Measurements from ENCODE around the gene SNRNP25. TPM values are rescaled to one million over a fixed set of nuclear protein-coding genes. Genes with fewer than 3 reads are reported as not detected.

SNRNP25 gene
- total and polyA plus RNA-seq, 3 experiments from 2014 or later = 16.3 to 110 (median 108) TPM

- POLR2A ChIA-PET = no interaction called here
- Mint-ChIP-seq H3K4me3 (peak overlapping the region in 1 of 7 donors; percentile 30), H3K36me3 (no peaks in the 10 kb centered on the region), H3K4me1 (peaks cover 3 to 13% (median 4%) of the 10 kb centered on the region in 3 donors), H3K9me3 (no peaks in the 10 kb centered on the region), H3K27me3 (peaks cover 12 to 22% of the 10 kb centered on the region in 2 donors), H3K27ac (no peak overlapping the region)
- no peaks in the 10 kb centered on the region for H3K36me3 ChIP-seq (ENCODE audit: insufficient read depth, low read length)
- no peak overlapping the region for H3K27ac ChIP-seq (ENCODE audit: low read depth, low read length)
- DNase-seq = no peak
- H3K4me1 ChIP-seq (ENCODE audit: insufficient read depth, low read length) = peaks cover 4% of the 10 kb centered on the region
- H3K9me3 ChIP-seq (ENCODE audit: low read length) = no peaks in the 10 kb centered on the region
- no peak overlapping the region for H3K4me3 ChIP-seq (ENCODE audit: low read length)
- peaks cover 5% of the 10 kb centered on the region for H3K27me3 ChIP-seq (ENCODE audit: insufficient read depth, low read length, poor library complexity, severe bottlenecking)
- CTCF ChIA-PET = interaction anchor here (7.8 to 9.2 kb wide), 2 partner anchors 27 to 28 kb away, joined by 59 to 201 read pairs; no protein-coding TSS in a partner anchor
These were observed 14.5 kb downstream of the SNRNP25 start for GRCh38 chr16:67884-68789.

GRCh38 chr16:69181-69580, 15.6 kb downstream of the SNRNP25 start:
- Mint-ChIP-seq H3K27ac (no peak overlapping the region), H3K27me3 (peaks cover 20 to 27% of the 10 kb centered on the region in 2 donors), H3K4me3 (no peak overlapping the region), H3K4me1 (peaks cover 3 to 13% (median 5%) of the 10 kb centered on the region in 3 donors), H3K9me3 (no peaks in the 10 kb centered on the region), H3K36me3 (no peaks in the 10 kb centered on the region)
- CTCF ChIA-PET = interaction anchor here (0.6 to 7.8 kb wide), 2 partner anchors 27 to 38 kb away, joined by 3 to 59 read pairs; no protein-coding TSS in a partner anchor
- Histone ChIP-seq H3K4me3 (ENCODE audit: low read length) (no peak overlapping the region), H3K27ac (ENCODE audit: low read depth, low read length) (no peak overlapping the region), H3K27me3 (ENCODE audit: insufficient read depth, low read length, poor library complexity, severe bottlenecking) (peaks cover 15% of the 10 kb centered on the region), H3K9me3 (ENCODE audit: low read length) (no peaks in the 10 kb centered on the region), H3K4me1 (ENCODE audit: insufficient read depth, low read length) (peaks cover 4% of the 10 kb centered on the region), H3K36me3 (ENCODE audit: insufficient read depth, low read length) (no peaks in the 10 kb centered on the region)
- POLR2A ChIA-PET = no interaction called here
- no peak for DNase-seq

- H3K27me3 Mint-ChIP-seq = peaks cover 25 to 30% of the 10 kb centered on the region in 2 donors
- peaks cover 8% of the 10 kb centered on the region for H3K4me1 ChIP-seq (ENCODE audit: insufficient read depth, low read length)
- ChIA-PET POLR2A (no interaction called here), CTCF (interaction anchor here (7.8 kb wide), 1 partner anchor 25 kb away, joined by 59 read pairs; no protein-coding TSS in a partner anchor)
- no peak overlapping the region for H3K27ac ChIP-seq (ENCODE audit: low read depth, low read length)
- no peak overlapping the region for H3K27ac Mint-ChIP-seq
- DNase-seq = no peak
- H3K4me3 ChIP-seq (ENCODE audit: low read length) = no peak overlapping the region
- peaks cover 18% of the 10 kb centered on the region for H3K27me3 ChIP-seq (ENCODE audit: insufficient read depth, low read length, poor library complexity, severe bottlenecking)
- peak overlapping the region in 1 of 7 donors; percentile 39 for H3K4me3 Mint-ChIP-seq
- no peaks in the 10 kb centered on the region for H3K36me3 ChIP-seq (ENCODE audit: insufficient read depth, low read length)
- H3K36me3 Mint-ChIP-seq = no peaks in the 10 kb centered on the region
- peaks cover 6 to 14% (median 7%) of the 10 kb centered on the region in 3 donors for H3K4me1 Mint-ChIP-seq
- H3K9me3 Mint-ChIP-seq = no peaks in the 10 kb centered on the region
- H3K9me3 ChIP-seq (ENCODE audit: low read length) = no peaks in the 10 kb centered on the region
These were observed 17.5 kb downstream of the SNRNP25 start for GRCh38 chr16:71210-71539.

GRCh38 chr16:71540-72401, 18.1 kb downstream of the SNRNP25 start:
- Mint-ChIP-seq H3K36me3 (no peaks in the 10 kb centered on the region), H3K27me3 (peaks cover 25 to 30% of the 10 kb centered on the region in 2 donors), H3K9me3 (no peaks in the 10 kb centered on the region), H3K4me3 (peak overlapping the region in 2 of 7 donors; percentile 32 to 39), H3K27ac (no peak overlapping the region), H3K4me1 (peaks cover 11 to 20% (median 13%) of the 10 kb centered on the region in 3 donors)
- H3K9me3 ChIP-seq (ENCODE audit: low read length) = no peaks in the 10 kb centered on the region
- H3K36me3 ChIP-seq (ENCODE audit: insufficient read depth, low read length) = no peaks in the 10 kb centered on the region
- H3K27ac ChIP-seq (ENCODE audit: low read depth, low read length) = no peak overlapping the region
- DNase-seq = no peak
- ChIA-PET CTCF (interaction anchor here (1.0 to 7.8 kb wide), 2 partner anchors 8 to 24 kb away, joined by 3 to 59 read pairs; no protein-coding TSS in a partner anchor), POLR2A (interaction anchor here (0.8 kb wide), 1 partner anchor 19 kb away, joined by 3 read pairs; no protein-coding TSS in a partner anchor)
- H3K4me1 ChIP-seq (ENCODE audit: insufficient read depth, low read length) = peaks cover 14% of the 10 kb centered on the region
- H3K4me3 ChIP-seq (ENCODE audit: low read length) = no peak overlapping the region
- H3K27me3 ChIP-seq (ENCODE audit: insufficient read depth, low read length, poor library complexity, severe bottlenecking) = peaks cover 18% of the 10 kb centered on the region

- no peak within 1 kb of the TSS for H3K4me3 ChIP-seq (ENCODE audit: low read length)
- Mint-ChIP-seq H3K4me3 (peak within 1 kb of the TSS; percentile 6 to 89 (median 57)), H3K36me3 (peaks cover 0 to 2% (median 0%) of the 10 kb centered on the region in 3 donors), H3K27me3 (peaks cover 25 to 30% of the 10 kb centered on the region in 2 donors), H3K27ac (peak within 1 kb of the TSS in 2 of 8 donors; percentile 16 to 23), H3K9me3 (no peaks in the 10 kb centered on the region), H3K4me1 (peaks cover 13 to 26% (median 20%) of the 10 kb centered on the region in 3 donors)
- DNase-seq = no peak
- no peaks in the 10 kb centered on the region for H3K36me3 ChIP-seq (ENCODE audit: insufficient read depth, low read length)
- H3K9me3 ChIP-seq (ENCODE audit: low read length) = no peaks in the 10 kb centered on the region
- H3K27me3 ChIP-seq (ENCODE audit: insufficient read depth, low read length, poor library complexity, severe bottlenecking) = peaks cover 18% of the 10 kb centered on the region
- POLR2A ChIA-PET = interaction anchor here (0.8 kb wide), 1 partner anchor 18 kb away, joined by 3 read pairs; no protein-coding TSS in a partner anchor
- CTCF ChIA-PET = interaction anchor here (1.0 to 7.8 kb wide), 2 partner anchors 9 to 23 kb away, joined by 3 to 59 read pairs; no protein-coding TSS in a partner anchor
- no peak within 1 kb of the TSS for H3K27ac ChIP-seq (ENCODE audit: low read depth, low read length)
- peaks cover 20% of the 10 kb centered on the region for H3K4me1 ChIP-seq (ENCODE audit: insufficient read depth, low read length)
These were observed 19.2 kb downstream of the SNRNP25 start, which contains the start of gene RHBDF1 for GRCh38 chr16:72561-73548. Gene RHBDF1 (minus strand): TSS chr16:72631. CDS start chr16:65015, 7,616 bp downstream.

GRCh38 chr16:74051-74746, 20.6 kb downstream of the SNRNP25 start:
- no peak for DNase-seq
- Histone ChIP-seq H3K27me3 (ENCODE audit: insufficient read depth, low read length, poor library complexity, severe bottlenecking) (peaks cover 18% of the 10 kb centered on the region), H3K9me3 (ENCODE audit: low read length) (no peaks in the 10 kb centered on the region), H3K36me3 (ENCODE audit: insufficient read depth, low read length) (no peaks in the 10 kb centered on the region), H3K4me3 (ENCODE audit: low read length) (no peak overlapping the region), H3K4me1 (ENCODE audit: insufficient read depth, low read length) (peaks cover 25% of the 10 kb centered on the region), H3K27ac (ENCODE audit: low read depth, low read length) (no peak overlapping the region)
- Mint-ChIP-seq H3K4me3 (peak overlapping the region in 2 of 7 donors; percentile 63 to 72), H3K27me3 (peaks cover 25 to 30% of the 10 kb centered on the region in 2 donors), H3K9me3 (no peaks in the 10 kb centered on the region), H3K36me3 (peaks cover 0 to 8% (median 0%) of the 10 kb centered on the region in 3 donors), H3K27ac (no peak overlapping the region), H3K4me1 (peaks cover 18 to 34% (median 27%) of the 10 kb centered on the region in 3 donors)
- CTCF ChIA-PET = interaction anchor here (2.4 to 7.8 kb wide), 2 partner anchors 8 to 22 kb away, joined by 13 to 59 read pairs; no protein-coding TSS in a partner anchor
- POLR2A ChIA-PET = no interaction called here
